Vagina (tissue), 2 donors: ENCODE measurements around the gene YARS1. TPM values are rescaled to one million over a fixed set of nuclear protein-coding genes. Genes with fewer than 3 reads are reported as not detected.

Experiments used
- DNase-seq, 2 donors: peaks; one replicate each; pipeline ENCODE4 v3.0.0-alpha.2; 2017; ENCODE audit errors: extremely low spot score in 2 of 2
- H3K27ac ChIP-seq: fragments of 200-600 bp; sonication (generic); one replicate; pipeline ENCODE4 v1.5.1; 2019
- H3K27me3 ChIP-seq: fragments of 200-600 bp; sonication (generic); one replicate; pipeline ENCODE4 v1.5.1; 2019
- H3K36me3 ChIP-seq, 2 donors: fragments of 200-600 bp; sonication (generic); one replicate each; pipeline ENCODE4 v1.5.1; 2017 to 2019
- H3K4me1 ChIP-seq: fragments of 200-600 bp; sonication (generic); one replicate; pipeline ENCODE4 v1.5.1; 2019
- H3K4me3 ChIP-seq, 2 donors: fragments of 200-600 bp; sonication (generic); 1 replicate in 1 of 2; 2 replicates in 1 of 2; pipeline ENCODE4 v1.5.1; 2016 to 2019
- H3K9me3 ChIP-seq: fragments of 200-600 bp; sonication (generic); one replicate; pipeline ENCODE4 v1.5.1; 2019
- CTCF ChIP-seq, 3 experiments: fragments of 450-650 bp in 2 of 3; fragments of 200-600 bp in 1 of 3; sonication (generic) in 1 of 3; IDR thresholded peaks; one replicate each; pipeline ENCODE4 v1.5.1; 2017 to 2019; ENCODE audit warnings: antibody characterized with exemption in 3 of 3, mild to moderate bottlenecking in 2 of 3, moderate library complexity in 2 of 3
- POLR2A ChIP-seq, 2 donors: fragments of 450-650 bp; IDR thresholded peaks; one replicate each; pipeline ENCODE4 v1.6.1; 2017; ENCODE audit warnings: antibody characterized with exemption in 2 of 2, mild to moderate bottlenecking in 2 of 2, moderate library complexity in 2 of 2
- POLR2AphosphoS5 ChIP-seq, 2 donors: sonication (generic); formaldehyde crosslinking; IDR thresholded peaks; one replicate each; pipeline ENCODE4 v1.9.0; 2017; ENCODE audit warnings: antibody characterized with exemption in 2 of 2, mild to moderate bottlenecking in 2 of 2, low read depth in 1 of 2; ENCODE audit not compliant: insufficient read depth in 1 of 2
- intact Hi-C: fragments of 100-400 bp; cut with DNase I; formaldehyde crosslinking; loops from one replicate; pipeline ENCODE4 v1.15.1; 2023
- total RNA-seq: library from RNA; depleted of rRNA; stranded (reverse); fragments of >200 nt; gene quantifications from one replicate; pipeline ENCODE4 v1.2.3, GENCODE V29; 2016

The YARS1 gene
- total RNA-seq, 1 donor from 2014 or later, result 41.3 TPM

DNA sequence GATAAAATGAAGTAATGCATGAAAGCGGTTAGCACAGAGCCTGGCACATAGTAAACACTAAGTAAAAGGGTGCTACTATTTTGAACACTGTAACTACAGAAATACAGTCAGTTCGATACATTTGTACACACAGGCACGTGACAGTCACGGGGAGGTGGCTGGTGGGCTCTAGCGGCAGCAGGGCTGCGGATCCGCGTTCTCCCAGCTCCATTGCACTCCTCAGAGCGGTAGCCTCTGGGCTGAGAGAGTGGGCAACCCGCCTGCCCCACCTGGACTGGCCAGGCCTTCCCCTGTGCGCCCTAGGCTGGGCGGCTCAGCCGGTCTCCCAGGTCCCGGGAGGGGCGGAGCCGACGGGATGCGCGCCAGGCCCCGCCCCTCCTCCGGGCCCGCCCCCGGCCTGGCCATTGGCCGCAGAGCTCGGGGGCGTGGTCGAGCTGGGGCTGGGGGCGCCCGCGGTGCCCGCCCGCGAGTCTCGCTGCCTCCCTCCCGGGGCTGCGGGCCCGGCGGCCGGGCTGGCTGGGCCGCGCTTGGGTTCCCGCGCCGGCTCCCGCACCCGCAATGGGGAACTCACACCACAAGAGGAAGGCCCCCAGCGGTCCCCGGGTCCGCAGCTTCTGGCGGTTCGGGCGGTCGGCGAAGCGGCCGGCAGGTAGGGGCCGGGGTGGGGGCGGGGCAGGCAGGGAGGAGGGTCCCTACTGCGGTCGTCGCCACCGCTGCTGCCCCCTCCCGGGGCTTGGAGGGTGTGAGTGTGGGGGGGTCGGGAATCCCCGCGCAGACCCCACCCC, 63.4 kb downstream of the YARS1 start:
- Histone ChIP-seq H3K4me3 (peak overlapping the region; percentile 77 to 78), H3K27me3 (no peaks in the 10 kb centered on the region), H3K9me3 (no peaks in the 10 kb centered on the region), H3K27ac (peak overlapping the region; percentile 84), H3K4me1 (peaks cover 52% of the 10 kb centered on the region), H3K36me3 (no peaks in the 10 kb centered on the region)
- peak in 1 of 2 donors; percentile 31 for TF ChIP-seq POLR2AphosphoS5 (IDR thresholded peaks at IDR 0.05; ENCODE audit: insufficient read depth in 1 of 2, low read depth in 1 of 2)
- TF ChIP-seq POLR2A (IDR thresholded peaks at IDR 0.05), result peak in 1 of 2 donors; percentile 35
- no peak for TF ChIP-seq CTCF (IDR thresholded peaks at IDR 0.05)
- DNase-seq, result no peak
- intact Hi-C loops, result no loop called here

- no peaks in the 10 kb centered on the region for H3K27me3 ChIP-seq
- H3K4me3 ChIP-seq, result no peak overlapping the region
- H3K27ac ChIP-seq, result no peak overlapping the region
- no peak for DNase-seq
- no peaks in the 10 kb centered on the region for H3K9me3 ChIP-seq
- TF ChIP-seq POLR2AphosphoS5 (IDR thresholded peaks at IDR 0.05; ENCODE audit: insufficient read depth in 1 of 2, low read depth in 1 of 2) (no peak), POLR2A (IDR thresholded peaks at IDR 0.05) (no peak), CTCF (IDR thresholded peaks at IDR 0.05) (no peak)
- no peaks in the 10 kb centered on the region for H3K36me3 ChIP-seq
- H3K4me1 ChIP-seq, result peaks cover 17% of the 10 kb centered on the region
- intact Hi-C loops, result no loop called here
Measured at GRCh38 chr1:32749771-32750170, 67.4 kb downstream of the YARS1 start.

DNA sequence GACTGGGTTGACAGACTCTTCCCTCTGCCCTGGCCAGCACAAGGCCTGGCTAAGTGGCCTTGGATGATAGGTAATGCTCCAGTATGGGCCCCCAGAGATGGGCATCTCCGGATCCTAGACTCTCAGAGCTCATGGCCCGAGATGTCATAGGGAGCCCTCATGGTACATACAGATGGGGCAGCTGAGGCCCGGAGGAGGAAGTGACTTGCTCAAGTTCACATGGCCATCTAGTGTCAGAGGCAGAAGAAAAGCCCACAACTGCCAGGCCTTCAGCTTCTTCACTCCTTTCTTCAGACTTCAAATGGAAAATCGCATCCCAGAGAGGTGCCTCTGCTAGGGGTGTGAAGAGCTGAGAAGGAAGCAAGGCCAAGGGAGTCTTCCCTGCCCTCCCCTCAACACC, 67.8 kb downstream of the YARS1 start:
- Histone ChIP-seq H3K4me3 (no peak overlapping the region), H3K9me3 (no peaks in the 10 kb centered on the region), H3K36me3 (no peaks in the 10 kb centered on the region), H3K27me3 (no peaks in the 10 kb centered on the region), H3K4me1 (peaks cover 12% of the 10 kb centered on the region), H3K27ac (no peak overlapping the region)
- intact Hi-C loops, result no loop called here
- TF ChIP-seq CTCF (IDR thresholded peaks at IDR 0.05) (no peak), POLR2AphosphoS5 (IDR thresholded peaks at IDR 0.05; ENCODE audit: insufficient read depth in 1 of 2, low read depth in 1 of 2) (no peak), POLR2A (IDR thresholded peaks at IDR 0.05) (no peak)
- no peak for DNase-seq

DNA sequence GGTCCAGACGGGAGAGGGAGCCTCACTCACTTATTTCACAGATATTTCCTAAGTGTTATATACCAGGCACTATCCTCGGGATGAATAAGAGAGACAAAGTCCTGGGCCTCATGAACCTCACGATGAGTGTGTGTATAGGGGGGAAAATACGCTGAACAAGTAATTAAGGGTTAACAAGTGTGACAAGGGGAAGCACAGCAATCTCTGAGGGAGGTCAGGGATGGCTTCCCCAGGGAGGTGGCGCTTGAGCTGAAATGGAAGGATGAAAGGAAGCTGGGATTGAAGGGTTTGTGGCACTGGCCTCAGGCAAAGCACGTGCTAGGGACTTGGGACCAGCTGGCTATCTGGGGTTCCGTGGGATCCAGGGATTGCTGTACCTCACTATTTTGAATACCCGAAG, 68.2 kb downstream of the YARS1 start:
- no peak overlapping the region for H3K27ac ChIP-seq
- intact Hi-C loops, result no loop called here

More for the DNA sequence above, 68.2 kb downstream of the YARS1 start:
- Histone ChIP-seq H3K4me3 (no peak overlapping the region), H3K36me3 (no peaks in the 10 kb centered on the region), H3K27me3 (no peaks in the 10 kb centered on the region), H3K4me1 (peaks cover 8% of the 10 kb centered on the region), H3K9me3 (no peaks in the 10 kb centered on the region)
- TF ChIP-seq POLR2AphosphoS5 (IDR thresholded peaks at IDR 0.05; ENCODE audit: insufficient read depth in 1 of 2, low read depth in 1 of 2), result no peak
- TF ChIP-seq CTCF (IDR thresholded peaks at IDR 0.05), result no peak
- TF ChIP-seq POLR2A (IDR thresholded peaks at IDR 0.05), result no peak
- no peak for DNase-seq
